GM23338 (cell line): ENCODE data around the gene RAD51B. TPM values are rescaled to one million over a fixed set of nuclear protein-coding genes. Genes with fewer than 3 reads are reported as not detected.

ENCODE experiments used
- ATAC-seq: fragments of 200-7000 bp; cut with Tn5 transposase; 3 replicates; pipeline ENCODE4 v1.9.1; 2020
- DNase-seq: peaks from one replicate; pipeline ENCODE4 v3.0.0-alpha.2; 2015; ENCODE audit warnings: low spot score
- H2AFZ ChIP-seq: fragments of 200-600 bp; sonication (generic); 2 replicates; pipeline ENCODE4 v1.8.0; 2016; ENCODE audit warnings: antibody characterized with exemption, mild to moderate bottlenecking, moderate library complexity
- H3F3A ChIP-seq: fragments of 200-600 bp; sonication (generic); replicated peaks from 2 replicates; pipeline ENCODE4 v1.8.0; 2017; ENCODE audit warnings: antibody characterized with exemption, mixed run types, low read depth
- H3K27ac ChIP-seq: fragments of 200-600 bp; sonication (generic); 2 replicates; pipeline ENCODE4 v1.6.1; 2016; ENCODE audit warnings: low read depth
- H3K27me3 ChIP-seq: fragments of 200-600 bp; sonication (generic); 2 replicates; pipeline ENCODE4 v1.8.0; 2016; ENCODE audit warnings: mild to moderate bottlenecking, mixed run types, moderate library complexity; ENCODE audit not compliant: insufficient read depth
- H3K36me3 ChIP-seq: fragments of 200-600 bp; sonication (generic); 2 replicates; pipeline ENCODE4 v1.8.0; 2016; ENCODE audit warnings: mild to moderate bottlenecking; ENCODE audit not compliant: insufficient read depth
- H3K4me1 ChIP-seq: fragments of 200-600 bp; sonication (generic); 2 replicates; pipeline ENCODE4 v1.8.0; 2016; ENCODE audit warnings: mild to moderate bottlenecking, moderate library complexity; ENCODE audit not compliant: insufficient read depth
- H3K4me2 ChIP-seq: fragments of 200-600 bp; sonication (generic); 2 replicates; pipeline ENCODE4 v1.7.1; 2017; ENCODE audit warnings: mixed run types
- H3K4me3 ChIP-seq: fragments of 200-600 bp; sonication (generic); 2 replicates; pipeline ENCODE4 v1.6.1; 2016; ENCODE audit warnings: mixed run types
- H3K79me2 ChIP-seq: fragments of 200-600 bp; sonication (generic); replicated peaks from 2 replicates; pipeline ENCODE4 v1.8.0; 2017; ENCODE audit warnings: mild to moderate bottlenecking; ENCODE audit not compliant: insufficient read depth
- H3K9me2 ChIP-seq: fragments of 200-600 bp; sonication (generic); 2 replicates; pipeline ENCODE4 v1.8.0; 2017; ENCODE audit not compliant: insufficient read depth
- H4K20me1 ChIP-seq: fragments of 200-600 bp; sonication (generic); replicated peaks from 2 replicates; pipeline ENCODE4 v1.8.0; 2017; ENCODE audit warnings: mild to moderate bottlenecking; ENCODE audit not compliant: insufficient read depth
- H3K27ac Mint-ChIP-seq: 2 replicates; pipeline ENCODE4 v1.8.0; 2020; ENCODE audit warnings: inconsistent platforms, mild to moderate bottlenecking, moderate library complexity, mixed read lengths
- H3K27me3 Mint-ChIP-seq: 3 replicates; pipeline ENCODE4 v1.8.0; 2022; ENCODE audit warnings: low read depth, mild to moderate bottlenecking, moderate library complexity, mixed read lengths, inconsistent platforms; ENCODE audit not compliant: insufficient read depth, poor library complexity
- H3K36me3 Mint-ChIP-seq: 3 replicates; pipeline ENCODE4 v1.8.0; 2021; ENCODE audit warnings: low read depth, mild to moderate bottlenecking, inconsistent platforms, moderate library complexity, mixed read lengths
- H3K4me1 Mint-ChIP-seq: 3 replicates; pipeline ENCODE4 v1.8.0; 2020; ENCODE audit warnings: mild to moderate bottlenecking, inconsistent platforms, mixed read lengths
- H3K4me3 Mint-ChIP-seq: 3 replicates; pipeline ENCODE4 v1.8.0; 2021; ENCODE audit warnings: moderate library complexity, mild to moderate bottlenecking, inconsistent platforms, mixed read lengths
- H3K9me3 Mint-ChIP-seq: 3 replicates; pipeline ENCODE4 v1.8.0; 2020; ENCODE audit warnings: moderate library complexity, mild to moderate bottlenecking, inconsistent platforms, mixed read lengths
- CREB1 ChIP-seq: fragments of 250-450 bp; sonication (Bioruptor Pico); IDR thresholded peaks from 2 replicates; pipeline ENCODE4 v1.5.0; 2020; ENCODE audit warnings: low read depth, mild to moderate bottlenecking, moderate library complexity
- CTCF ChIP-seq, 2 experiments: fragments of 200-600 bp in 1 of 2; sonication (generic) in 1 of 2; conservative IDR thresholded peaks; 2 replicates each; pipeline versions ENCODE4 v1.5.1 to v1.6.1; 2016 to 2017; ENCODE audit warnings: antibody characterized with exemption in 2 of 2, low read depth in 2 of 2, mild to moderate bottlenecking in 2 of 2, moderate library complexity in 1 of 2
- ETS1 ChIP-seq: IDR thresholded peaks from 2 replicates; pipeline ENCODE4 v1.6.1; 2016; ENCODE audit warnings: antibody characterized with exemption
- EZH2 ChIP-seq: fragments of 200-600 bp; sonication (generic); IDR thresholded peaks from one replicate; pipeline ENCODE4 v1.8.0; 2017; ENCODE audit warnings: antibody characterized with exemption, mild to moderate bottlenecking, low read depth; ENCODE audit not compliant: unreplicated experiment
- EZH2phosphoT487 ChIP-seq: fragments of 200-600 bp; sonication (generic); IDR thresholded peaks from one replicate; pipeline ENCODE4 v1.8.1; 2018; ENCODE audit warnings: antibody characterized with exemption; ENCODE audit not compliant: unreplicated experiment
- JUNB ChIP-seq: IDR thresholded peaks from one replicate; pipeline ENCODE4 v1.6.1; 2016; ENCODE audit warnings: antibody characterized with exemption; ENCODE audit not compliant: unreplicated experiment
- NANOG ChIP-seq: IDR thresholded peaks from 2 replicates; pipeline ENCODE4 v1.6.1; 2016; ENCODE audit warnings: antibody characterized with exemption, borderline replicate concordance
- REST ChIP-seq: IDR thresholded peaks from one replicate; pipeline ENCODE4 v1.6.1; 2018; ENCODE audit warnings: antibody characterized with exemption; ENCODE audit not compliant: unreplicated experiment
- ZNF331 ChIP-seq: fragments of 250-450 bp; sonication (Bioruptor Pico); IDR thresholded peaks from 2 replicates; pipeline ENCODE4 v1.5.0; 2020; ENCODE audit warnings: low read depth, mild to moderate bottlenecking, moderate library complexity
- ZNF462 ChIP-seq: fragments of 250-450 bp; sonication (Bioruptor Pico); IDR thresholded peaks from 2 replicates; pipeline ENCODE4 v1.5.0; 2020; ENCODE audit warnings: mild to moderate bottlenecking, moderate library complexity
- polyA plus RNA-seq: library from polyadenylated mRNA; unstranded; fragments of >200 nt; fragmentation: Nextera tagmentation; extraction: Ambion mirVana; gene quantifications from 2 replicates; pipeline ENCODE4 v1.2.1, GENCODE V29; 2016
- total RNA-seq: library from RNA; depleted of rRNA; stranded (reverse); fragments of >200 nt; shearing (Covaris generic); gene quantifications from 2 replicates; pipeline ENCODE4 v1.2.3, GENCODE V29; 2014

The RAD51B gene
- total and polyA plus RNA-seq, 2 experiments from 2014 or later: 15.7 to 29.1 TPM

GRCh38 chr14:68460541-68460940 lies 641.0 kb downstream of the RAD51B start (continued):
- no peak for TF ChIP-seq CTCF (conservative IDR thresholded peaks at IDR 0.05; ENCODE audit: low read depth in 2 of 2)
- TF ChIP-seq REST: no peak

- Mint-ChIP-seq H3K4me3 (no peak overlapping the region), H3K4me1 (peaks cover 10% of the 10 kb centered on the region), H3K9me3 (no peaks in the 10 kb centered on the region), H3K27ac (no peak overlapping the region), H3K27me3 (no peaks in the 10 kb centered on the region), H3K36me3 (no peaks in the 10 kb centered on the region)
- no peak for ATAC-seq
- no peak for DNase-seq
- Histone ChIP-seq H3K4me2 (no peak overlapping the region), H3F3A (no peaks in the 10 kb centered on the region), H4K20me1 (no peaks in the 10 kb centered on the region), H3K36me3 (no peaks in the 10 kb centered on the region), H3K4me3 (no peak overlapping the region), H2AFZ (no peak overlapping the region), H3K27me3 (no peaks in the 10 kb centered on the region), H3K79me2 (no peaks in the 10 kb centered on the region), H3K4me1 (peaks cover 12% of the 10 kb centered on the region), H3K27ac (no peak overlapping the region), H3K9me2 (no peaks in the 10 kb centered on the region)
- TF ChIP-seq NANOG (no peak), EZH2phosphoT487 (no peak), ZNF462 (no peak), CTCF (conservative IDR thresholded peaks at IDR 0.05; ENCODE audit: low read depth in 2 of 2) (no peak), JUNB (no peak), ETS1 (no peak), CREB1 (CRISPR knock-in tag) (no peak), EZH2 (no peak), ZNF331 (CRISPR knock-in tag) (no peak)
These were observed 641.5 kb downstream of the RAD51B start for GRCh38 chr14:68461086-68461485.
